Esophagus squamous epithelium (tissue), 4 donors: ENCODE data around the gene NR1H2.

ENCODE experiments used
- CTCF ChIP-seq, 6 experiments: fragments of 450-650 bp in 4 of 6; fragments of 200-600 bp in 2 of 6; sonication (generic) in 2 of 6; IDR thresholded peaks; one replicate each; pipeline ENCODE4 v1.5.1; 2016 to 2019; ENCODE audit warnings: antibody characterized with exemption in 6 of 6, mild to moderate bottlenecking in 4 of 6, moderate library complexity in 4 of 6
- POLR2A ChIP-seq, 4 donors: fragments of 450-650 bp; IDR thresholded peaks; one replicate each; pipeline ENCODE4 v1.6.1; 2017; ENCODE audit warnings: antibody characterized with exemption in 4 of 4, mild to moderate bottlenecking in 4 of 4, moderate library complexity in 3 of 4

- TF ChIP-seq CTCF (IDR thresholded peaks at IDR 0.05) (no peak), POLR2A (IDR thresholded peaks at IDR 0.05) (peak in 1 of 4 donors; percentile 63)
Observed at GRCh38 chr19:50427997-50428425, 51.8 kb downstream of the NR1H2 start.
